Omental fat pad (tissue), 4 donors: ENCODE results near the gene EBLN1. TPM values are rescaled to one million over a fixed set of nuclear protein-coding genes. Genes with fewer than 3 reads are reported as not detected.
A peak's percentile ranks its signal among the peaks of the same experiment; 100 is the strongest.

Experiments used
- ATAC-seq: fragments of 150-250 bp; one replicate; pipeline ENCODE4 v1.9.1; 2016; ENCODE audit warnings: mild to moderate bottlenecking, moderate library complexity; ENCODE audit not compliant: low FRiP score
- DNase-seq: peaks from one replicate; pipeline ENCODE4 v3.0.0-alpha.2; 2019; ENCODE audit warnings: low spot score
- total RNA-seq, 4 donors: library from RNA; depleted of rRNA; stranded (reverse); fragments of >200 nt; gene quantifications; one replicate each; pipeline ENCODE4 v1.1.0, GENCODE V29; 2016
- TF ChIP-seq, protein P1 (sequence below), 3 donors: fragments of 450-650 bp; IDR thresholded peaks; one replicate each; pipeline ENCODE4 v1.5.1; 2016 to 2017; ENCODE audit warnings: antibody characterized with exemption in 3 of 3, mild to moderate bottlenecking in 3 of 3, moderate library complexity in 2 of 3

Gene EBLN1
- total RNA-seq, 4 donors from 2014 or later = not detected

GRCh38 chr10:22244855-22245254 is 27.0 kb upstream of the EBLN1 start:
- ATAC-seq (no peak), DNase-seq (no peak)
- TF ChIP-seq, protein P1, sequence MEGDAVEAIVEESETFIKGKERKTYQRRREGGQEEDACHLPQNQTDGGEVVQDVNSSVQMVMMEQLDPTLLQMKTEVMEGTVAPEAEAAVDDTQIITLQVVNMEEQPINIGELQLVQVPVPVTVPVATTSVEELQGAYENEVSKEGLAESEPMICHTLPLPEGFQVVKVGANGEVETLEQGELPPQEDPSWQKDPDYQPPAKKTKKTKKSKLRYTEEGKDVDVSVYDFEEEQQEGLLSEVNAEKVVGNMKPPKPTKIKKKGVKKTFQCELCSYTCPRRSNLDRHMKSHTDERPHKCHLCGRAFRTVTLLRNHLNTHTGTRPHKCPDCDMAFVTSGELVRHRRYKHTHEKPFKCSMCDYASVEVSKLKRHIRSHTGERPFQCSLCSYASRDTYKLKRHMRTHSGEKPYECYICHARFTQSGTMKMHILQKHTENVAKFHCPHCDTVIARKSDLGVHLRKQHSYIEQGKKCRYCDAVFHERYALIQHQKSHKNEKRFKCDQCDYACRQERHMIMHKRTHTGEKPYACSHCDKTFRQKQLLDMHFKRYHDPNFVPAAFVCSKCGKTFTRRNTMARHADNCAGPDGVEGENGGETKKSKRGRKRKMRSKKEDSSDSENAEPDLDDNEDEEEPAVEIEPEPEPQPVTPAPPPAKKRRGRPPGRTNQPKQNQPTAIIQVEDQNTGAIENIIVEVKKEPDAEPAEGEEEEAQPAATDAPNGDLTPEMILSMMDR (IDR thresholded peaks at IDR 0.05) = no peak

GRCh38 chr10:22244001-22244400 is 26.2 kb upstream of the EBLN1 start:
- ATAC-seq (no peak), DNase-seq (no peak)
- TF ChIP-seq, protein P1 (IDR thresholded peaks at IDR 0.05) = no peak

DNA sequence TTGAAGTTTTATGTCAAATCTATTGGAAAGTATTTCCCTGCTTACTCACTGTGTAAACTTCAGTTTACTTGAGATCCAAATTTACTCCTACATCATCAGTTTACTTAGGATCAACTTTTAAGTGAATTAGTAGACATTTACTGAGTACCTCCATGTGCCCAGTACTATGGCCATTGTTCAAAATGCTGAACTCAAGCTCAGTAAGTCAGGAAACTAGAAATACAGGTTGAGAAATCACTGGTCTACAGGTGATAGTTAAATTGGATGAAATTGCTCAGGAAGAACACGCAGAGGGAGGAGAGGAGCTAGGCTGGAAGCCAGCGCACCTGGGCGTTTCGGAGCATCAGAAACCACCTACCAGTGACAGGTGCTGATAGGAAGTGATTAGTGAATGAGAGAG is 25.5 kb upstream of the EBLN1 start:
- no peak for DNase-seq
- ATAC-seq = no peak

GRCh38 chr10:22231260-22231659 is 13.4 kb upstream of the EBLN1 start:
- ATAC-seq = no peak
- no peak for DNase-seq
- TF ChIP-seq, protein P1 (IDR thresholded peaks at IDR 0.05) = no peak

More for the DNA sequence above, 25.5 kb upstream of the EBLN1 start:
- TF ChIP-seq, protein P1 (IDR thresholded peaks at IDR 0.05) = no peak

DNA sequence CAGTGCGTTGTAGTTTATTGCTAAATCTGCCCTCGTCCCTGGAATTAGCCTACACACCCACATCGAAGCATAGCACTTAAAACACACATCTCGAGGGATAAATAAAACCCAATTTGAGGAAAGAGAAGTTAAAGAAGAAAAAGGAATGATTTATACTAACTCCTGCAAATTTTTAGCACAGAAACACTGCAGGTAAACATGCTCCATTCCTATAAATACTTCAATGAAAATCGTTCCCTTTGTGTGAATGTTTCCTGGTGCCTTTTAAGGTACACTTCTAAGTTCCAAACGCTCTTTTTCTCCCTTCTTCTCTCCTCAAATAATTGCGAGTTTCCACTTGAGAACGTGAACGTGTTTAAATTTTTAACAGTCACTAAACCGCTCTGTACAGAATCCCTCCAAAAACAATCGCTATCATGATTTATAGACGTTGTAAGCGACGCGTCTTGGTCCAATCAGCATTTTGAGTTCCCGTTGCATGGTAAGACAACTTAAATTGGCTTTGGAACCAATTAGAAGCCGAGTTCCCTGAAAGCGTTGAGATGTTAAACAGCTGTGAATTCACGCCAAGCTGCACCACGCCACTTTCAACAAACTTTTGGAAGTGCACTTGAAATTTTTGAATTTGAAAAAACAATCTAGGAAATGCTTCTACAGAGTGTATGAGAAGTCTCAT is 12.5 kb upstream of the EBLN1 start:
- DNase-seq = no peak
- TF ChIP-seq, protein P1 (IDR thresholded peaks at IDR 0.05) = no peak
- ATAC-seq = peak; percentile 29

GRCh38 chr10:22229802-22230157 is 12.0 kb upstream of the EBLN1 start:
- TF ChIP-seq, protein P1 (IDR thresholded peaks at IDR 0.05) = no peak
- ATAC-seq = no peak
- DNase-seq = no peak
